ENCODE results near the gene CHRM1. TPM values are rescaled to one million over a fixed set of nuclear protein-coding genes. Genes with fewer than 3 reads are reported as not detected.
"Not testable (repeated sequence)": the region's sequence is repeated elsewhere in the genome, so short reads cannot be mapped to it uniquely, and the experiment has no call there.

The CHRM1 gene
- total RNA-seq, 1 donor from 2014 or later = not detected

- no peak for DNase-seq (ENCODE audit: low spot score)
These were observed 41.8 kb downstream of the CHRM1 start for GRCh38 chr11:62879235-62879978.

GRCh38 chr11:62876712-62877111 is 44.5 kb downstream of the CHRM1 start:
- DNase-seq (ENCODE audit: low spot score) = no peak

GRCh38 chr11:62875698-62876478 is 45.3 kb downstream of the CHRM1 start:
- DNase-seq (ENCODE audit: low spot score) = no peak

- DNase-seq (ENCODE audit: low spot score) = no peak
These were observed 46.3 kb downstream of the CHRM1 start for GRCh38 chr11:62874851-62875250.

GRCh38 chr11:62865635-62866034 is 55.5 kb downstream of the CHRM1 start:
- DNase-seq (ENCODE audit: low spot score) = no peak

- no peak for DNase-seq (ENCODE audit: low spot score)
These were observed 57.4 kb downstream of the CHRM1 start for GRCh38 chr11:62863687-62864335.

GRCh38 chr11:62861564-62862192 is 59.5 kb downstream of the CHRM1 start:
- not testable (repeated sequence) for DNase-seq (ENCODE audit: low spot score)

- no peak for DNase-seq (ENCODE audit: low spot score)
These were observed 60.2 kb downstream of the CHRM1 start for GRCh38 chr11:62860835-62861563.

- not testable (repeated sequence) for DNase-seq (ENCODE audit: low spot score)
These were observed 61.9 kb downstream of the CHRM1 start for GRCh38 chr11:62859281-62859703.

Other genes starting within 250 kb of the CHRM1 start
- gene UQCC3, start 249.7 kb downstream of the CHRM1 start, total RNA-seq = 7.4 TPM
- 4.6 TPM for gene LBHD1, start 249.1 kb downstream of the CHRM1 start, total RNA-seq
- gene UBXN1, start 242.3 kb downstream of the CHRM1 start, total RNA-seq = 108 TPM
- 88.9 TPM for gene LRRN4CL, start 231.8 kb downstream of the CHRM1 start, total RNA-seq
- 41.9 TPM for gene BSCL2, start 213.9 kb downstream of the CHRM1 start, total RNA-seq
- gene GNG3, start 213.7 kb downstream of the CHRM1 start, total RNA-seq = not detected
- 37.7 TPM for gene HNRNPUL2, start 193.9 kb downstream of the CHRM1 start, total RNA-seq
- gene TTC9C, start 192.9 kb downstream of the CHRM1 start, total RNA-seq = 23.0 TPM
- gene ZBTB3, start 167.2 kb downstream of the CHRM1 start, total RNA-seq = 6.1 TPM
- 44.7 TPM for gene POLR2G, start 159.8 kb downstream of the CHRM1 start, total RNA-seq
- 22.3 TPM for gene TAF6L, start 150.0 kb downstream of the CHRM1 start, total RNA-seq
- 30.6 TPM for gene TMEM179B, start 134.0 kb downstream of the CHRM1 start, total RNA-seq
- 14.7 TPM for gene TMEM223, start 129.4 kb downstream of the CHRM1 start, total RNA-seq
- 77.6 TPM for gene NXF1, start 115.9 kb downstream of the CHRM1 start, total RNA-seq
- 41.8 TPM for gene STX5, start 89.3 kb downstream of the CHRM1 start, total RNA-seq
- gene TEX54, start 88.5 kb downstream of the CHRM1 start, total RNA-seq = not detected
- 50.9 TPM for gene WDR74, start 81.8 kb downstream of the CHRM1 start, total RNA-seq
- gene SLC3A2, start 40.5 kb downstream of the CHRM1 start, total RNA-seq = 202 TPM
- gene SLC22A6, start 63.6 kb upstream of the CHRM1 start, total RNA-seq = not detected
- gene SLC22A8, start 94.5 kb upstream of the CHRM1 start, total RNA-seq = not detected
- gene SLC22A24, start 222.9 kb upstream of the CHRM1 start, total RNA-seq = not detected